ENCODE results near the gene APOL2.
"Not testable (repeated sequence)": the region's sequence is repeated elsewhere in the genome, so short reads cannot be mapped to it uniquely, and the experiment has no call there.

APOL2 gene

DNA sequence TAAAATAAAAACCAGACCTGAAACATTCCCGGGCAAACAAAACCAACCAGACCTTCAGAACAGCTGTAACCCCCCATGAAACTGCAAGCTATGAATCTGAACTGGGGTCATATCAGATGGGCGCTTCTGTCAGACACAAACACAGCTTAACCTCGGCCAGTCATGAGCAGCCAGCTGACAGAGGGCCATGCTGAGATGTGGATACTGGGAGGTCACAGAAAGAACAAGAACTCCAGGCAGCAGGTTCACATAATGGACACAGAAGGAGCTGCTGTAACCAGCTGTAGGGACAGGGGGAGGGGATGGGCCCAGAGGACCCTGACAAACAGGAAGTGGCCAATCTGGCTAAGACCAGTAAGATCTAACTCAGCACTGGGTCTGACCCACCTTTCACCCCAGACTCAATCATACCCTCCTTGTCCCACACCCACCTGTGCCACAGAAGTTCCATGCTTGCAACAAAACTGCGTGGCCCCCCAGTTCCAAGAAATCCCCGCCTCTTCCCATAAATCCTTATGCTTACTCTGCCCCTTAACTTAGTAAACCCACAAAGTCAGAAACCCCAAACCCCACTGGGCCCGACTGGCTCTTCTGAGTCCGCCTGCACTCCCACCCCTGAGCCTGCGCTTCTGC, 41.7 kb downstream of the APOL2 start:
- no peak for DNase-seq (ENCODE audit: low read depth in 2 of 2)

DNA sequence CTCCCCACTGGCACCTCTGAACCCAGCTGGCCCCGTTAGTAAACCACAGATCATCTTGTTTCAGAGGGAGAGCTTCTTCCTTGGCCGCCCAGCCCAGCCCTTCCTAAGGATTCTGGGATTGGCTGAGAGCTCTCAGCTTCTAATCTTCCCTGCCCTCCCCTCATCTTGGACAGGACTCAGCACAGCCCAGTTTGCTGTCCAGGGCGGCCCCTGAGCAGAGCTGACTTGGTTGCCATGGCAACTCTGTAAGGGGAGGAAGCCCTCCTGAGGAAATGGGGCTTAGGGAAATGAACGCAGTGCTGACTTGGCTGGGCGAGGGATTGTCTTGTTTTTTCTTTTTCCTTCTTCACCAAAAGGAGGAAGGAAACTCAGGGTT, 42.3 kb downstream of the APOL2 start:
- DNase-seq (ENCODE audit: low read depth in 2 of 2), result peak; percentile 48 to 51

DNA sequence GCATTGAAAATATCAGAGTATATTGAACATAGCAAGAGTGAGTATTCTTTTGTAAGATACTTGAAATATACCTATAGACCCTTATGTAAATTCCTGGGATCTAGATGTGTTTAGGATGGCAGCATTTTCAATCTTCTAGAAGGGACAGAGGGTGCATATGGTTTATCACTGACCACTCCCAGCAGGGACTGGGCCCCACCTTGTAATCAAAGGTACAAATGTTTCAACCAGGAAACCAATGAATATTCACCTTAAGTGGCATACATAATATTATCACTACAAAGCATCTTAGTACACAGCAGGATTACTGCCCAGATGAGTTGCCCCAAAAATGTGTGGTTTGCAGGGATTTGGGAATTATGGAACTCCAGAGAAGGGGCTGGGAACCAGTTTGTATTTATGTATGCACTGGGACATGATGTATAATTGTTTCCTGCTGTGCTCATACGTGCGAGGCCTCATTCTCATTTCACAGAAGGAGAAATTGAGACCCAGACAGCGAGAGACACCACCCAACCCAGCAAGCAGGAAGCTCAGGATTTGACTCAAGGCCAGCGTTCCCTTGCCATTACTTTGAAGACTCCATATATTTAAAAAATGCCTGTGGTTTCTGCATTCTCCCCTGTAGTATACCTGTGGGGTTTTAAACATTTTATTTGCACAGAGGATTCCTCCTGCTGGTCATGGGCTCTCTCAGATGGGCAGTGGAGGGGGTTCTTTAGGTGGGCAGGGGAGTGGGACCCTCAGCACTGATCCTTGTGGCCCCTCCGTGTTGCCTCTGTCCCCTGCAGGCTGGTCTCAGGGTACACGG, 42.9 kb downstream of the APOL2 start:
- DNase-seq (ENCODE audit: low read depth in 2 of 2), result no peak

DNA sequence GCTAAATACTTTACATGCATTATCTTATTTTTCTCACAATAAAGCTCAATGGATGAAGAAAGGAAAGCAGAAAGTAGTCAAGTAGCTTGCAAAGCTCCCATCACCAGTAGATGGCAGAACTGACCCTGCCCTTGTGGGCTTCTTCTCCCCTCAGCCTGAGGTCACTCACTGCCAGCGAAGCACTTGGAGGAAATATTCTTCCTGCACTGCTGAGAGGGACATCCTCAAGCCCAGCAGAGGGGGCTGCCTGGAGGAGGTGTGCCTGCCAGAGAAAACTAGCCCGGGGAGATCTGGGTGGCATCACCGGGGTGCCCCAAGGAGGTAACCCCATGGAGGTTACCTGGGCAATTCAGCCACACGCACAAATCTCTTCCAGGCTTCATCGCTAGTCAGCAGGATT, 44.4 kb downstream of the APOL2 start:
- peak in 1 of 2 experiments; percentile 45 for DNase-seq (ENCODE audit: low read depth in 2 of 2)

DNA sequence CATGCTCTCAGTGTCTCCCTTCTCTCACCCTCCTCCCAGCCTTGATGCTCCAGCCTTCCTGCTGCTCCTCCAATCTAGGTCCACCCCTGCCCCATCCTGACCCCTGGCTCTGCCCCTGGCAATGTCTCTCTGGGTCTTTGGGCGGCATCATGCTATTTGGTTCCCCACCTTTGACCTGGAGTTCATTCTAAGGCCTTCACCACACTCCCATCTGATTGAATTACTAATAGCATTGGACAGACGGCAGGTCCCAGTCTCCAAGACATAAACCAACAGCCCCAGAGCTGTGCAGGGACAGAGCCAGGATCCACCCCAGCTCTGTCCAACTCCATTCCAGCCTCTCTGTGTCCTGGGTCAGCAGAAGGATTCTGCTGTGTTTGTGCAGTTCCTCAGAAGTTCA, 44.9 kb downstream of the APOL2 start:
- no peak for DNase-seq (ENCODE audit: low read depth in 2 of 2)

DNA sequence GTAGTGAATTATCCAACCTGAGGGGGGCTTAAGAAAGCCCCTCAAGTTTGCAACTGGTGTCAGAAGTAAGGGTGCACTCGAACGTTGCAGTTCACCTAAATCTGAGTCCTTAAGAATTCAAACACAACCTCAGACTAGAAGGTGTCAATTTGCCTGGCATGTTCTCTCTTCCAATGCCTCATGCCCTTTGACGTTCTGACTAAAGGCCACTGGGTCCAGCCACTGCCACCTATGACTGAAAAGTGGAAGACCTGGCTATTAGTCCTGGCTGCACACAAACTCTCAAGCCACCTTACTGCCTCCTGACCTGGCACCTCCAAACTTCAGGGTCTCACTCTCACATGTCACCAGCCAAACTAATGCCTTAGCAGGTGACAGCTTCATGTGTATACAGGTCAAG, 45.8 kb downstream of the APOL2 start:
- no peak for DNase-seq (ENCODE audit: low read depth in 2 of 2)

GRCh38 chr22:36193171-36193570, 46.2 kb downstream of the APOL2 start:
- DNase-seq (ENCODE audit: low read depth in 2 of 2), result no peak

DNA sequence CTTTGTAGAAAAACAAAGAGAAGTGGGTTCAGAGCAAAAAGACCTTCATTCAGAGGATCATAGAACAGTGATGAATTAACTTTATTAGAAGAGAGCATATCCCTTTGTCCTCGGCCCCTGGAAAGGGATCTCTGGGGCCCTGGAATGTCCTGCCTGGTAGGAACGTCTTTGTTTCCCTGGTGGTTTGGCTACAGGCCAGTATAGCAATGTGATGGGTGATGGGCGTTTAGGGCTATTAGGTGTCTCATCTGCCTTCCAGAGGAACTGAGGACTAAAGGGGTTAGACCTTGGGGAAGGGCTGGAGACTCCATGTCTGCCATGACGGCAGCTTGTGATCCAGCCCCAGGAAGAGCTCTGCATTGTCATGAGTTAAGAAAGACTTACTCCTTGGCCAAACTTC, 46.8 kb downstream of the APOL2 start:
- no peak for DNase-seq (ENCODE audit: low read depth in 2 of 2)

GRCh38 chr22:36191106-36191836, 48.1 kb downstream of the APOL2 start:
- DNase-seq (ENCODE audit: low read depth in 2 of 2), result no peak

- not testable (repeated sequence) for DNase-seq (ENCODE audit: low read depth in 2 of 2)
These were observed 51.5 kb downstream of the APOL2 start for GRCh38 chr22:36187862-36188261.

- no peak for DNase-seq (ENCODE audit: low read depth in 2 of 2)
These were observed 53.3 kb downstream of the APOL2 start for GRCh38 chr22:36185828-36186624.

DNA sequence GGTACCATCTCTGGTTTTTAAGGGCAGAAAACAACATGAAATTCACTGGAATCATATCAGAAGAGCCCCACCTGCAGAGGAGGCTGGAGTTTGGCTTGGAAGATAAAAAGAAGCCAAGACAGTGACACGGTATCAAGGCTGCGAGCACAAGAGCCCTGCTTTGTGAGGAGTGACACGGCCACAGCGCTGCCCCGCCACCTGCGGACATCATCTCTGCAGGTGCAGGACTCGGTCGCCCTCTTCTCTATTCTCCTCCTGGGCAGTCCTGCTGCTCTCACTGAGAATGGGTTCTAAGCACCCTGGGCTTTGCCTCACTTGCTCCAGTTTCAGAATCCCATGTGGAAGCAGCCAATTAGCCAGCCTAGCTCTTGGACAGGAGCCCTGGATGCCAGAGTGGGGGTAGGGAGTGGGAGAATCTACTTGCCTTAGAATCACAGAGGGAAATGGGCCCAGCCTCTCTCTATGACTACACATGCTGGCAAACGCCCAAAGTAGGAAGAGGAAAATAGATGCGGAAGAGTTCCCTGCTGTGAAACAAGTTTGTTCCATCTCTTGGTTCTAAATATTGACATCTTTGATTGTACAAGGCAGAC, 54.8 kb downstream of the APOL2 start:
- DNase-seq (ENCODE audit: low read depth in 2 of 2), result peak in 1 of 2 experiments; percentile 16

GRCh38 chr22:36183446-36183845, 55.9 kb downstream of the APOL2 start:
- DNase-seq (ENCODE audit: low read depth in 2 of 2), result no peak

DNA sequence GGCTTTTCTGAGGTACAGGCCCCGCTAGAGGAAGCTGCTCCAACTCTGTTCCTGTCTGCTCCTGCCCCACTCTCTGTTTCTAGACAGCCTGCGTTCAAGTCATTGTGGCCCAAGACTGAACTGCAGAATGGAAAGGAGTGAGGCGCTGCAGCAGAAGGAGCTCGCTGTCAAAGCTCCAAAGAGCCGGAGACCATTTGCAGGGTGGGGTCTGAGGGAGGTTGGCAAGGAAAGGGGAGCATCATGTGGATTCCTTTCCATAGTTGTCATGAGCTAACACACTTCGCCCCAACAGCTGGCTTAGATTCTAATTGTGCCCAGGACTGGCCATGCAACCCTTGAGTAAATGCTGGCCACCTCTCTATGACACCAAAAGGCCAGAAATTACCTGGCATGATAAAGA, 56.5 kb downstream of the APOL2 start:
- no peak for DNase-seq (ENCODE audit: low read depth in 2 of 2)

GRCh38 chr22:36182056-36182455, 57.3 kb downstream of the APOL2 start:
- DNase-seq (ENCODE audit: low read depth in 2 of 2), result no peak

DNA sequence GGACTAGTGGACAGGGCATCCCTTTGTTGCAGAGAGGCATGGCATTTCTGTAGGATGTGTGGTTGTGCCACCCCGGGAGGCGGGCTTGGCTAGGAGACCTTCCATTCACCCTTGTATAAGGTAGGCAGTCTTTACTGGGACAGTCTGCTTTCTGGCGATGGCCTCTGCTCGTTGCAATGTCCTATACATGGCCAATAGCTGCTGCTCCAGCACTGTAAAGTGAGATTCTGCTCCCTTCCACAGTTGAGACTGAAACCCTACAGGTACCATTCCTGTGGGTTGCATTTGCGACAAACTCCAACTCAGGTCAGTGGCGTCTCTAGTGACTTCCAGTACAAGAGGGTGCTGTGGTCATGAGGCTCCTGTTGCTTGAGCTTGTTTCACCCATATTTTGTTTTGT, 58.4 kb downstream of the APOL2 start:
- no peak for DNase-seq (ENCODE audit: low read depth in 2 of 2)

GRCh38 chr22:36180038-36180880, 59.1 kb downstream of the APOL2 start:
- peak in 1 of 2 experiments; percentile 6 for DNase-seq (ENCODE audit: low read depth in 2 of 2)

- no peak for DNase-seq (ENCODE audit: low read depth in 2 of 2)
These were observed 62.2 kb downstream of the APOL2 start for GRCh38 chr22:36177160-36177559.

Data from fibroblast of skin of left biceps (primary cell).